K562 (cell line): ENCODE measurements around the gene SYMPK.

ENCODE experiments used
- CTCF ChIP-seq, 3 experiments: IDR thresholded peaks in 2 of 3; conservative IDR thresholded peaks in 1 of 3; 2 replicates each; pipeline ENCODE4 v1.5.1; 2011 to 2012; ENCODE audit warnings: low read length in 3 of 3, mild to moderate bottlenecking in 3 of 3, control low read depth in 2 of 3, improper control_type of control experiment in 1 of 3, inconsistent platforms in 1 of 3, low read depth in 1 of 3, mixed read lengths in 1 of 3, moderate library complexity in 1 of 3; ENCODE audit not compliant: insufficient read depth in 2 of 3
- ESRRA ChIP-seq: fragments of 450-650 bp; IDR thresholded peaks from 2 replicates; pipeline ENCODE4 v1.6.1; 2014; ENCODE audit warnings: low read depth, mild to moderate bottlenecking, moderate library complexity, borderline replicate concordance
- EZH2 ChIP-seq: IDR thresholded peaks from 2 replicates; pipeline ENCODE4 v1.6.1; 2012; ENCODE audit warnings: low read depth, mild to moderate bottlenecking, inconsistent platforms, low read length, borderline replicate concordance
- FOXM1 ChIP-seq, 2 experiments: fragments of 450-650 bp in 1 of 2; sonication (generic) in 1 of 2; formaldehyde crosslinking in 1 of 2; IDR thresholded peaks; 2 replicates each; pipeline versions ENCODE4 v1.6.1 to v1.9.0; 2017 to 2022; ENCODE audit warnings: low read depth in 2 of 2, mild to moderate bottlenecking in 2 of 2, missing genetic modification reagents in 1 of 2, moderate library complexity in 1 of 2
- KDM2B ChIP-seq: fragments of 250-450 bp; sonication (Bioruptor Pico); IDR thresholded peaks from 2 replicates; pipeline ENCODE4 v1.8.0; 2021; ENCODE audit warnings: mild to moderate bottlenecking, moderate library complexity
- SRF ChIP-seq, 2 experiments: fragments of 250-450, 450-650 bp in 1 of 2; sonication (Bioruptor Pico) in 1 of 2; sonication (generic) in 1 of 2; formaldehyde crosslinking; IDR thresholded peaks; 2 replicates each; pipeline versions ENCODE4 v1.5.0 to v1.5.1; 2020 to 2022; ENCODE audit warnings: mild to moderate bottlenecking in 1 of 2, missing genetic modification reagents in 1 of 2
- TAF1 ChIP-seq: IDR thresholded peaks from 2 replicates; pipeline ENCODE4 v1.6.1; 2011; ENCODE audit warnings: mild to moderate bottlenecking, low read length, moderate library complexity; ENCODE audit not compliant: insufficient read depth, control insufficient read depth, severe bottlenecking; ENCODE audit errors: extremely low read depth
- TCF7 ChIP-seq: sonication (generic); IDR thresholded peaks from 2 replicates; pipeline ENCODE4 v1.6.1; 2016; ENCODE audit warnings: antibody characterized with exemption, borderline replicate concordance
- TEAD4 ChIP-seq, 2 experiments: sonication (generic) in 1 of 2; formaldehyde crosslinking in 1 of 2; IDR thresholded peaks; 2 replicates each; pipeline versions ENCODE4 v1.6.1 to v1.8.0; 2012 to 2022; ENCODE audit warnings: borderline replicate concordance in 1 of 2, inconsistent platforms in 1 of 2, low read length in 1 of 2, mild to moderate bottlenecking in 1 of 2, missing genetic modification reagents in 1 of 2
- ZNF146 ChIP-seq: IDR thresholded peaks from one replicate; pipeline ENCODE4 v1.6.1; 2018; ENCODE audit warnings: missing compliant biosample characterization; ENCODE audit not compliant: unreplicated experiment
- ZNF780A ChIP-seq: fragments of 250-450 bp; sonication (Bioruptor Pico); IDR thresholded peaks from 2 replicates; pipeline ENCODE4 v1.5.0; 2021; ENCODE audit warnings: mild to moderate bottlenecking
- TF ChIP-seq, protein P1 (sequence below): fragments of 450-650 bp; formaldehyde crosslinking; IDR thresholded peaks from 2 replicates; pipeline ENCODE4 v1.4.0; 2022; ENCODE audit warnings: mild to moderate bottlenecking, moderate library complexity

GRCh38 chr19:45879055-45879454 lies 16.1 kb upstream of the SYMPK start:
- TF ChIP-seq ESRRA (no peak), EZH2 (no peak), FOXM1 (IDR thresholded peaks at IDR 0.05; ENCODE audit: low read depth) (no peak), FOXM1 (CRISPR knock-in tag; IDR thresholded peaks at IDR 0.05; ENCODE audit: low read depth) (no peak), CTCF (IDR thresholded peaks at IDR 0.05 in 2 of 3, conservative IDR thresholded peaks at IDR 0.05 in 1 of 3; ENCODE audit: insufficient read depth in 2 of 3, low read depth in 1 of 3, low read length in 3 of 3) (no peak), ZNF780A (no peak), ZNF146 (CRISPR knock-in tag) (no peak), SRF (CRISPR knock-in tag; IDR thresholded peaks at IDR 0.05) (no peak), TCF7 (no peak), KDM2B (no peak), TEAD4 (IDR thresholded peaks at IDR 0.05; ENCODE audit: low read length) (no peak), TEAD4 (CRISPR knock-in tag; IDR thresholded peaks at IDR 0.05; ENCODE audit: borderline replicate concordance) (no peak), TAF1 (no peak)
- TF ChIP-seq, protein P1, sequence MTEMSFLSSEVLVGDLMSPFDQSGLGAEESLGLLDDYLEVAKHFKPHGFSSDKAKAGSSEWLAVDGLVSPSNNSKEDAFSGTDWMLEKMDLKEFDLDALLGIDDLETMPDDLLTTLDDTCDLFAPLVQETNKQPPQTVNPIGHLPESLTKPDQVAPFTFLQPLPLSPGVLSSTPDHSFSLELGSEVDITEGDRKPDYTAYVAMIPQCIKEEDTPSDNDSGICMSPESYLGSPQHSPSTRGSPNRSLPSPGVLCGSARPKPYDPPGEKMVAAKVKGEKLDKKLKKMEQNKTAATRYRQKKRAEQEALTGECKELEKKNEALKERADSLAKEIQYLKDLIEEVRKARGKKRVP (CRISPR knock-in tag) = no peak
